HG02798 (cell line): ENCODE measurements around the gene CLPTM1.
A peak's percentile ranks its signal among the peaks of the same experiment; 100 is the strongest.
"Not testable (repeated sequence)": the region's sequence is repeated elsewhere in the genome, so short reads cannot be mapped to it uniquely, and the experiment has no call there.

ENCODE experiments used
- ATAC-seq: cut with Tn5 transposase; IDR thresholded peaks from one replicate; pipeline ENCODE4 v1.9.1; 2021; ENCODE audit warnings: mild to moderate bottlenecking; ENCODE audit not compliant: unreplicated experiment, poor library complexity

CLPTM1 gene, protein sequence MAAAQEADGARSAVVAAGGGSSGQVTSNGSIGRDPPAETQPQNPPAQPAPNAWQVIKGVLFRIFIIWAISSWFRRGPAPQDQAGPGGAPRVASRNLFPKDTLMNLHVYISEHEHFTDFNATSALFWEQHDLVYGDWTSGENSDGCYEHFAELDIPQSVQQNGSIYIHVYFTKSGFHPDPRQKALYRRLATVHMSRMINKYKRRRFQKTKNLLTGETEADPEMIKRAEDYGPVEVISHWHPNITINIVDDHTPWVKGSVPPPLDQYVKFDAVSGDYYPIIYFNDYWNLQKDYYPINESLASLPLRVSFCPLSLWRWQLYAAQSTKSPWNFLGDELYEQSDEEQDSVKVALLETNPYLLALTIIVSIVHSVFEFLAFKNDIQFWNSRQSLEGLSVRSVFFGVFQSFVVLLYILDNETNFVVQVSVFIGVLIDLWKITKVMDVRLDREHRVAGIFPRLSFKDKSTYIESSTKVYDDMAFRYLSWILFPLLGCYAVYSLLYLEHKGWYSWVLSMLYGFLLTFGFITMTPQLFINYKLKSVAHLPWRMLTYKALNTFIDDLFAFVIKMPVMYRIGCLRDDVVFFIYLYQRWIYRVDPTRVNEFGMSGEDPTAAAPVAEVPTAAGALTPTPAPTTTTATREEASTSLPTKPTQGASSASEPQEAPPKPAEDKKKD

DNA sequence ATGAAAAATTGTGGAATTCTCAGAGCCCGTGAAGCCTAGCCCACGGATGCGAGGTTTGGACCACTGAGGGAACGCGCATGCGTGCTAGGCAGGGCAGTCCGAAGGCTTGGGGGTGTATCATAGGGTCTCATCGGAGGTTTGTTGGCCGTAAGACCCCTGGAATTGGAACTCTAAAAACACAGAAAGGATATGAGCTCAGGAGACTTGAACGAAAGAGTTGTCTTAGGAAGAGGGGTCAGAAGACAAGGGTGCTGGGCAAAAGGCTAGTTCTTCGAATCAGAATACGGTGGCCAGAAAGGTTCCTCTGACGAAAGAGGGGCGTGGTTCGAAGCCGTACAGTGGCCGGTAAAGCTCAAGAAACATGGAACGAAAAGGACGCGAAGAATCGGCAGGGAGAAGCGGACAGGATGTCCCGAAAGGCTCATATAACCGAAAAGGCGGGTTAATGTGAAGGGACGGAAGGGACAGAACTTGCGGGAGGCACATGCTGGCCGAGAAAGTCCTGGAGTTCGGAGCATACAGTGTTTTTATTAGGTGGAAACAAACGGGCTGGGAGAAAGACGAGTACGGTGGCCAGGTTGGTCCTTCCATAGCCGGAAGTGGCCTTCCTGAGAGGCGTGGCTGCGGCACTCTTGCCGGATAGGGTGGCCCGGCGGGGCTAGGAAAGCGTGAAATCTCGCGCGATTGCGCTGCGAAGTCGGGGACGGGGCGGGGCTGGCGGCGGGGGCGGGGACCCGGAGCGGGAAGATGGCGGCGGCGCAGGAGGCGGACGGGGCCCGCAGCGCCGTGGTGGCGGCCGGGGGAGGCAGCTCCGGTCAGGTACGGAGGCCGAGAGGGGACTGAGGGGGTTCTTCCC is at the start of gene CLPTM1:
CLPTM1 (plus strand) TSS at position 732 of the 856 bp plus-strand sequence; CDS start at position 748, 16 bp downstream.
- ATAC-seq, result peak; percentile 89

DNA sequence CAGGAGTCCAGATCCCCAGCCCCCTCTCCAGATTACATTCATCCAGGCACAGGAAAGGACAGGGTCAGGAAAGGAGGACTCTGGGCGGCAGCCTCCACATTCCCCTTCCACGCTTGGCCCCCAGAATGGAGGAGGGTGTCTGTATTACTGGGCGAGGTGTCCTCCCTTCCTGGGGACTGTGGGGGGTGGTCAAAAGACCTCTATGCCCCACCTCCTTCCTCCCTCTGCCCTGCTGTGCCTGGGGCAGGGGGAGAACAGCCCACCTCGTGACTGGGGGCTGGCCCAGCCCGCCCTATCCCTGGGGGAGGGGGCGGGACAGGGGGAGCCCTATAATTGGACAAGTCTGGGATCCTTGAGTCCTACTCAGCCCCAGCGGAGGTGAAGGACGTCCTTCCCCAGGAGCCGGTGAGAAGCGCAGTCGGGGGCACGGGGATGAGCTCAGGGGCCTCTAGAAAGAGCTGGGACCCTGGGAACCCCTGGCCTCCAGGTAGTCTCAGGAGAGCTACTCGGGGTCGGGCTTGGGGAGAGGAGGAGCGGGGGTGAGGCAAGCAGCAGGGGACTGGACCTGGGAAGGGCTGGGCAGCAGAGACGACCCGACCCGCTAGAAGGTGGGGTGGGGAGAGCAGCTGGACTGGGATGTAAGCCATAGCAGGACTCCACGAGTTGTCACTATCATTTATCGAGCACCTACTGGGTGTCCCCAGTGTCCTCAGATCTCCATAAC is 49.6 kb upstream of the CLPTM1 start, which contains the start of gene APOE:
APOE (plus strand) TSS at position 360 of the 724 bp plus-strand sequence. CDS start 829 bp downstream, outside the sequence.
- no peak for ATAC-seq

DNA sequence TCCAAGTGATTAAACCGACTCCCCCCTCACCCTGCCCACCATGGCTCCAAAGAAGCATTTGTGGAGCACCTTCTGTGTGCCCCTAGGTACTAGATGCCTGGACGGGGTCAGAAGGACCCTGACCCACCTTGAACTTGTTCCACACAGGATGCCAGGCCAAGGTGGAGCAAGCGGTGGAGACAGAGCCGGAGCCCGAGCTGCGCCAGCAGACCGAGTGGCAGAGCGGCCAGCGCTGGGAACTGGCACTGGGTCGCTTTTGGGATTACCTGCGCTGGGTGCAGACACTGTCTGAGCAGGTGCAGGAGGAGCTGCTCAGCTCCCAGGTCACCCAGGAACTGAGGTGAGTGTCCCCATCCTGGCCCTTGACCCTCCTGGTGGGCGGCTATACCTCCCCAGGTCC is 47.6 kb upstream of the CLPTM1 start:
- no peak for ATAC-seq

DNA sequence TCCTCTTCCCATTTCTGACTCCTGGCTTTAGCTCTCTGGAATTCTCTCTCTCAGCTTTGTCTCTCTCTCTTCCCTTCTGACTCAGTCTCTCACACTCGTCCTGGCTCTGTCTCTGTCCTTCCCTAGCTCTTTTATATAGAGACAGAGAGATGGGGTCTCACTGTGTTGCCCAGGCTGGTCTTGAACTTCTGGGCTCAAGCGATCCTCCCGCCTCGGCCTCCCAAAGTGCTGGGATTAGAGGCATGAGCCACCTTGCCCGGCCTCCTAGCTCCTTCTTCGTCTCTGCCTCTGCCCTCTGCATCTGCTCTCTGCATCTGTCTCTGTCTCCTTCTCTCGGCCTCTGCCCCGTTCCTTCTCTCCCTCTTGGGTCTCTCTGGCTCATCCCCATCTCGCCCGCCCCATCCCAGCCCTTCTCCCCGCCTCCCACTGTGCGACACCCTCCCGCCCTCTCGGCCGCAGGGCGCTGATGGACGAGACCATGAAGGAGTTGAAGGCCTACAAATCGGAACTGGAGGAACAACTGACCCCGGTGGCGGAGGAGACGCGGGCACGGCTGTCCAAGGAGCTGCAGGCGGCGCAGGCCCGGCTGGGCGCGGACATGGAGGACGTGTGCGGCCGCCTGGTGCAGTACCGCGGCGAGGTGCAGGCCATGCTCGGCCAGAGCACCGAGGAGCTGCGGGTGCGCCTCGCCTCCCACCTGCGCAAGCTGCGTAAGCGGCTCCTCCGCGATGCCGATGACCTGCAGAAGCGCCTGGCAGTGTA is 46.9 kb upstream of the CLPTM1 start:
- ATAC-seq, result no peak

DNA sequence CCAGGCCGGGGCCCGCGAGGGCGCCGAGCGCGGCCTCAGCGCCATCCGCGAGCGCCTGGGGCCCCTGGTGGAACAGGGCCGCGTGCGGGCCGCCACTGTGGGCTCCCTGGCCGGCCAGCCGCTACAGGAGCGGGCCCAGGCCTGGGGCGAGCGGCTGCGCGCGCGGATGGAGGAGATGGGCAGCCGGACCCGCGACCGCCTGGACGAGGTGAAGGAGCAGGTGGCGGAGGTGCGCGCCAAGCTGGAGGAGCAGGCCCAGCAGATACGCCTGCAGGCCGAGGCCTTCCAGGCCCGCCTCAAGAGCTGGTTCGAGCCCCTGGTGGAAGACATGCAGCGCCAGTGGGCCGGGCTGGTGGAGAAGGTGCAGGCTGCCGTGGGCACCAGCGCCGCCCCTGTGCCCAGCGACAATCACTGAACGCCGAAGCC is 46.3 kb upstream of the CLPTM1 start:
- ATAC-seq, result no peak

DNA sequence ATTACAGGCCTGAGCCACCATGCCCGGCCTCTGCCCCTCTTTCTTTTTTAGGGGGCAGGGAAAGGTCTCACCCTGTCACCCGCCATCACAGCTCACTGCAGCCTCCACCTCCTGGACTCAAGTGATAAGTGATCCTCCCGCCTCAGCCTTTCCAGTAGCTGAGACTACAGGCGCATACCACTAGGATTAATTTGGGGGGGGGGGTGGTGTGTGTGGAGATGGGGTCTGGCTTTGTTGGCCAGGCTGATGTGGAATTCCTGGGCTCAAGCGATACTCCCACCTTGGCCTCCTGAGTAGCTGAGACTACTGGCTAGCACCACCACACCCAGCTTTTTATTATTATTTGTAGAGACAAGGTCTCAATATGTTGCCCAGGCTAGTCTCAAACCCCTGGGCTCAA is 45.4 kb upstream of the CLPTM1 start:
- no peak for ATAC-seq

DNA sequence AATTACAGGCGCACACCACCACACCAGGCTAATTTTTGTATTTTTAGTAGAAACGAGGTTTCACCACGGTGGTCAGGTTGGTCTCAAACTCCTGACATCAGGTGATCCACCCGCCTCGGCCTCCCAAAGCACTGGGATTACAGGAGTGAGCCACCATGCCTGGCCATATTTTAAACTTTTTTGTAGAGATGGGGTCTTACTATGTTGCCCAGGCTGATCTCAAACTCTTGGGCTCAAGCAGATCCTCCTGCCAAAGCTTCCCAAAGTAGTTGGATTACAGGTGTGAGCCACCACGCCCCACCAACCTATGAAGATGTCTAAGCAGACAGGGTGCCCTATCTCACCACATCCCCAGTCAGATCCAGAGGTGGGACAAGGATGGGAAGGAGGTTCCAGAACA is 43.3 kb upstream of the CLPTM1 start:
- ATAC-seq, result not testable (repeated sequence)

DNA sequence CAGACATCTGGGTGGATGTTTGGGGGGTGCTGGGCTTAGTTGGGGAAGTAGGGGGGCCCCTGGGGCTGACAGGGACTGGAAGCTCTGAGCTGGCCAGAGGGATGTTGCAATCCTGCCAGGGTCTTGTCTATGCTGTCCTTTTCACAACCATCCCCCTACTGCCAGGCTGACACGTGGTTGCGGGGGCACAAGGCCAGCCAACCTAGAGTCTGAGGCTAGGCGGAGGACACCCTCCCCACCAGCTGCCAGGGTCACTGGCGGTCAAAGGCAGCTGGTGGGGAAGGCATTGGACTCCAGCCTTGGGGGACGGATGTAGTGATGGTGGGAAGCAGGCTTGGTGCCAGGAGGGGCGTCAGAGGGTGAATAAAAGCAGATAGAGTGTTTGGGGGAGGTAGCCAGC is 42.3 kb upstream of the CLPTM1 start:
- ATAC-seq, result no peak

DNA sequence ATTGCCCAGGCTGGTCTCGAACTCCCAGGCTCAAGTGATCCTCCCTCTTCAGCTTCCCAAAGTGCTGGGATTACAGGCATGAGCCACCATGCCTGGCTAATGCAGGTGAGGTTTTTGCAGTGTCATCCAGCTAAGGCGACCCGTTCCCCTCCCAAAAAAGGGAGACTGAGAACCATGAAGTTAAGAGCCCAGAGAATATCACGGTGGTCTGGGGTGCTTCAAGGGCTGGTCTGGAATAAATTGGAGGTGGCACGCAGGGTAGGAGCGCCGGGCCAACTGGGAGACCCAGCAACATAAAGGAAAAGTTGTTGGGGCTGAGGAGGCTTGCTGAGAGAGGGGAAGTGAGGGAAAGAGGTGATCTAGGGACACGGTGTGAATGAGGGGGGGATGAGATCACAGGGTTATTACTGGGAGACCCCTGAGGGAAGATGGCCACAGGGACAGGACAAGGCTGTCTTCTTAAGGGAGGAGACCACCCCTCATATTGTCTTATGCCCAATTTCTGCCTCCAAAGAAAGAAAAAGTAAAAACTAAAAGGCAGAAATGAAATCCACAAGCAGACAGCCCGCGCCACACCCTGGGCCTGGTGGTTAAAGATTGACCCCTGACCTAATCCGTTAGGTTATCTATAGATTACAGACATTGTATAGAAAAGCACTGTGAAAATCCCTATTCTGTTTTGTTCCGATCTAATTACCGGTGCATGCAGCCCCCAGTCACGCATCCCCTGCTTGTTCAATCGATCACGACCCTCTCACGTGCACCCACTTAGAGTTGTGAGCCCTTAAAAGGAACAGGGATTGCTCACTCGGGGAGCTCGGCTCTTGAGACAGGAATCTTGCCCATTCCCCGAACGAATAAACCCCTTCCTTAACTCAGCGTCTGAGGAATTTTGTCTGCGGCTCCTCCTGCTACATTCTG is 41.4 kb upstream of the CLPTM1 start:
- not testable (repeated sequence) for ATAC-seq

DNA sequence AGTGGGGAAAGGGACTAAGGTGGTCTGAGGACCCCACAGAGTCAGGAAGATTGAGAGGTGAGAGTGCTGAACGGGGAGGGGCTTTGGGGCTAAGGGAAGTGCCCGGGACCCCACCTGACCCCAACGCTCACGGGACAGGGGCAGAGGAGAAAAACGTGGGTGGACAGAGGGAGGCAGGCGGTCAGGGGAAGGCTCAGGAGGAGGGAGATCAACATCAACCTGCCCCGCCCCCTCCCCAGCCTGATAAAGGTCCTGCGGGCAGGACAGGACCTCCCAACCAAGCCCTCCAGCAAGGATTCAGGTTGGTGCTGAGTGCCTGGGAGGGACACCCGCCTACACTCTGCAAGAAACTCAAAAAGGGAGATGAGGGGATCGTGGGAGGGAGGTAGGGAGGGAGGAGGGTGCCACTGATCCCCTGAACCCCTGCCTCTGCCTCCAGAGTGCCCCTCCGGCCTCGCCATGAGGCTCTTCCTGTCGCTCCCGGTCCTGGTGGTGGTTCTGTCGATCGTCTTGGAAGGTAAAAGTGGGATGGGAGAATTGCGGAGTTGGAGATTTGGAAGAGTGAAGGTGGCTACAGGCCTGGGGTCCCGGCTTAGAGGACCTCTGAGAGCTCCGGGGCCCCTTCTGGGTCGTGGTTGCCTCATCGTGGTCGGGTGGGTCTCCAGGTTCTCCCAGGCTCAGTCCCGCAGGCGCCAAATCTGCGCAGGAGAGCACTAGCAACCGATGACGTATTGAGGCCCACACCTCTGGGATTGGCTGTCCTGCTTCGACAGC is 40.6 kb upstream of the CLPTM1 start, which contains the start of gene APOC1:
APOC1 (plus strand) TSS at position 176 of the 774 bp plus-strand sequence; CDS start at position 460, 284 bp downstream.
- ATAC-seq, result peak; percentile 96

DNA sequence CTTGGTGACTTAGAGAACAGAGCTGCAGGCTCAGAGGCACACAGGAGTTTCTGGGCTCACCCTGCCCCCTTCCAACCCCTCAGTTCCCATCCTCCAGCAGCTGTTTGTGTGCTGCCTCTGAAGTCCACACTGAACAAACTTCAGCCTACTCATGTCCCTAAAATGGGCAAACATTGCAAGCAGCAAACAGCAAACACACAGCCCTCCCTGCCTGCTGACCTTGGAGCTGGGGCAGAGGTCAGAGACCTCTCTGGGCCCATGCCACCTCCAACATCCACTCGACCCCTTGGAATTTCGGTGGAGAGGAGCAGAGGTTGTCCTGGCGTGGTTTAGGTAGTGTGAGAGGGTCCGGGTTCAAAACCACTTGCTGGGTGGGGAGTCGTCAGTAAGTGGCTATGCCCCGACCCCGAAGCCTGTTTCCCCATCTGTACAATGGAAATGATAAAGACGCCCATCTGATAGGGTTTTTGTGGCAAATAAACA is 30.9 kb upstream of the CLPTM1 start:
- ATAC-seq, result no peak

DNA sequence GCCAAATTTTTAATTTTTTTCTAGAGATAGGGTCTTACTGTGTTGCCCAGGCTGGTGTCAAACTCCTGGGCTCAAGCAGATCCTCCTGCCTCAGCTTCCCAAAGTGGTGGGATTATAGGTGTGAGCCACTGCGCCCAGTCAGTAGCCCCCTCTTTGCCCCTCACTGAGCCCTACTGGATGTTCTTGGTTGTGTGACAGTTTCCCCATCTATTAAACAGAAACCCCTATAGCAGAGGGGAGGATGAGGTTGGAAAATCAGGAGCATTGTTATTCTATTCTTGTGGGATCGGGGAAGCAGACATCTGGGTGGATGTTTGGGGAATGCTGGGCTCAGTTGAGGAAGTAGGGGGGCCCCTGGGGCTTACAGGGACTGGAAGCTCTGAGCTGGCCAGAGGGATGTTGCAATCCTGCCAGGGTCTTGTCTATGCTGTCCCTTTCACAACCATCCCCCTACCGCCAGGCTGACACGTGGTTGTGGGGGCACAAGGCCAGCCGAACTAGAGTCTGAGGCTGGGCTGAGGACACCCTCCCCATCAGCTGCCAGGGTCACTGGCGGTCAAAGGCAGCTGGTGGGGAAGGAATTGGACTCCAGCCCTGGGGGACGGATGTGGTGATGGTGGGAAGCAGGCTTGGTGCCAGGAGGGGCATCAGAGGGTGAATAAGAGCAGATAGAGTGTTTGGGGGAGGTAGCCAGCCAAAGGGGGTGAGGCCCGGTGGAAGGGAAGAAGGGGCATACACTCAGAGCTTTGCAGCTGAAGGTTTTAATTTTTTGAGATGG is 29.9 kb upstream of the CLPTM1 start:
- no peak for ATAC-seq

DNA sequence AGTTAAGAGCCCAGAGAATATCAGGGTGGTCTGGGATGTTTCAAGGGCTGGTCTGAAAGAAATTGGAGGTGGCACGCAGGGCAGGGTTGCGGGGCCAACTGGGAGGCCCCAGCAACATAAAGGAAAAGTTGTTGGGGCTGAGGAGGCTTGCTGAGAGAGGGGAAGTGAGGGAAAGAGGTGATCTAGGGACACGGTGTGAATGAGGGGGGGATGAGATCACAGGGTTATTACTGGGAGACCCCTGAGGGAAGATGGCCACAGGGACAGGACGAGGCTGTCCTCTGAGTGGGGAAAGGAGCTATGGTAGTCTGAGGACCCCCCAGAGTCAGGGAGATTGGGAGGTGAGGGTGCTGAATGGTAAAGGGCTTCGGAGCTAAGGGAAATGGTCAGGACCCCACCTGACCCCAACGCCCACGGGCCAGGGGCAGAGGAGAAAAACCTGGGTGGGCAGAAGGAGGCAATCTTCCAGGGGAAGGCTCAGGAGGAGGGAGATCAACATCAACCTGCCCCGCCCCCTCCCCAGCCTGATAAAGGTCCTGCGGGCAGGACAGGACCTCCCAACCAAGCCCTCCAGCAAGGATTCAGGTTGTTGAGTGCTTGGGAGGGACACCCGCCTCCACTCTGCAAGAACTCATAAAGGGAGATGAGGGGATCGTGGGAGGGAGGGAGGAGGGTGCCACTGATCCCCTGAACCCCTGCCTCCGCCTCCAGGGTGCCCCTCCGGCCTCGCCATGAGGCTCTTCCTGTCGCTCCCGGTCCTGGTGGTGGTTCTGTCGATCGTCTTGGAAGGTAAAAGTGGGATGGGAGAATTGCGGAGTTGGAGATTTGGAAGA is 28.7 kb upstream of the CLPTM1 start:
- not testable (repeated sequence) for ATAC-seq

DNA sequence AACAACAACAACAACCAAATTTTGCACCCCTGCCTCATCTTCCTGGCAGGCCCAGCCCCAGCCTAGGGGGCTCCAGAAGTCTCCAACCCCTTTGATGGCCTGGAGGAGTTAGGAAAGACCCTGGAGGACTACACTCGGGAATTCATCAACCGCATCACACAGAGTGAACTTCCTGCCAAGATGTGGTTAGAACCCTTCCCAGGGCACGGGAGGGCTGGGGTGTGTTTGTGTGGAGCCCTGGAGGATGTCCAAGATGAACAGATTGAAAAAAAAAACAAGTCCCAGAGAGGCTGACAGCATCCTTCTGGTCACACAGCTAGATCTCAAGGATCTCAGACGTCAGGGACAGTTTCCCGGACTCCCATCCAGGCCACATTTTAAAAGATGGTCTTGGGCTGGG is 27.4 kb upstream of the CLPTM1 start:
- ATAC-seq, result no peak

DNA sequence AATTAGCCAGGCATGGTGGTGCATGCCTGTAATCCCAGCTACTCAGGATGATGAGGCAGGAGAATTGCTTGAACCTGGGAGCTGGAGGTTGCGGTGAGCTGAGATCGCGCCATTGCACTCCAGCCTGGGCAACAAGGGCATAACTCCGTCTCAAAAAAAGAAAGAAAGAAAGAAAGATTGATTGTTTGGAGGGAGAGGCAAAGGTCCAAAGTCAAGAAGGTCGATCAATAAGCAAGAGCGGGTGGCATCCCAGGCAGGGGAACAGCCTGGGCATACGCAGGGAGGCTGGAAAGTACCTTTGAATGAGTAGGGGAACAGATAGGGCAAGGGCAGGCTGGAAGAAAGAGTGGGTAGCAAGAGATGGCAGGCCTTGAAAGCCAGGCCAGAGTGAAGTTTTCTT is 25.1 kb upstream of the CLPTM1 start:
- no peak for ATAC-seq

DNA sequence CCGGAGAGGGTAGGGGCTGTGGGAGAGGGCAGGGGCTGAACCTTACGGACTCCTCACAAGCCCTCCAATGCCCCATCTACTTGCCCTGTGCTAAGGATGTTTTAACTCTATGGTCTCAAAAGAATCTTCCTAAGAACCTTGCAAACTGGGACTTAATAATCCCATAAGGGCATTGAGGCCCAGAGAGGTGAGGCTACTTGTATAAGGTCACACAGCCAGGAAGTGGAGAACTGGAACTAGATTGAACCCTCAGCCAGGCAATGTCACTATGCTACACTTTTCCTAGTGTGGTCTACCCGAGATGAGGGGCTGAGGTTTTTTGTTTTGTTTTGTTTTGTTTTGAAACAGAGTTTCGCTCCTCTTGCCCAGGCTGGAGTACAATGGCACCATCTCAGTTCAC is 23.6 kb upstream of the CLPTM1 start:
- ATAC-seq, result no peak
